ENCODE data around the gene KREMEN1. TPM values are rescaled to one million over a fixed set of nuclear protein-coding genes. Genes with fewer than 3 reads are reported as not detected.

Gene KREMEN1
- total RNA-seq, 1 donor from 2014 or later: 10.6 TPM

Other genes starting within 250 kb of the KREMEN1 start
- 12.1 TPM for gene ZNRF3, start 189.5 kb upstream of the KREMEN1 start, total RNA-seq
- gene C22orf31, start 11.2 kb upstream of the KREMEN1 start, total RNA-seq: not detected
- 1.4 TPM for gene EMID1, start 132.9 kb downstream of the KREMEN1 start, total RNA-seq
- gene RHBDD3, start 194.9 kb downstream of the KREMEN1 start, total RNA-seq: 19.2 TPM
- 191 TPM for gene EWSR1, start 195.2 kb downstream of the KREMEN1 start, total RNA-seq
- 36.2 TPM for gene GAS2L1, start 233.6 kb downstream of the KREMEN1 start, total RNA-seq
- 1.9 TPM for gene RASL10A, start 242.7 kb downstream of the KREMEN1 start, total RNA-seq

All from mesenteric fat pad (tissue), 1 donor.